ENCODE results near the gene SMIM1.

The SMIM1 gene

GRCh38 chr1:3777647-3778589 lies 5.4 kb downstream of the SMIM1 start:
- DNase-seq: no peak

DNA sequence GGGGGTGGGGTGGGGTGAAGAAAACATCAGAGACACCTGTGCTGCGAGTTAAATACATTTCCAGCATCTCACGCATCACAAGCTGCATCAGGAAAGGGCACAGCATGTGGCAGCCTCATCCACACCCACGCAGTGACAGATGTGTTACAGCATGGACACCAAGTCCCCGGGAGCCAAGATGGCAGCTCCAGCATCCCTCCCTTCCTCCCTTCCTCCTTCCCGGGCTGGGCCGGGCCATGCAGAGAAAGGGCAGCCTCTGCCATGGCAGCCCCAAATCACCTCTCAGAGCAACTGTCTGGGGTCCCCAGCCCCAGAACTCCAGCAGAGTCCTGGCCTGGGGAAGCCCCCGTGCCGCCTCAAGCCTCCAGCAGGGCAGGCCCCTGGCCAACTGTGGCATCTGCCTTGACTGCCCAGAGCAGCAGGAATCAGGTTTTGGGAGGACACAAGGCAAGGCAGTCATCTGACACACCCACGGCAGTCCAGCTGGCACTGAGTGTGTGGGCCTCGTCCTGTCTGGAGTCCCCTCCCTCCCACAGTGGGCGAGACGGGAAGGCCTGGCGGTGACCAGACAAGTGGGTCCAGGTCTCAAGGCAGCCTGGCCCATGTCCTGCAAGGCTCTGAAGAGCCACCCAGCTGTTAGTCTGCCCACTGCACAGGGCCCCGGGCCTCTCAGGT lies 6.2 kb downstream of the SMIM1 start:
- no peak for DNase-seq

DNA sequence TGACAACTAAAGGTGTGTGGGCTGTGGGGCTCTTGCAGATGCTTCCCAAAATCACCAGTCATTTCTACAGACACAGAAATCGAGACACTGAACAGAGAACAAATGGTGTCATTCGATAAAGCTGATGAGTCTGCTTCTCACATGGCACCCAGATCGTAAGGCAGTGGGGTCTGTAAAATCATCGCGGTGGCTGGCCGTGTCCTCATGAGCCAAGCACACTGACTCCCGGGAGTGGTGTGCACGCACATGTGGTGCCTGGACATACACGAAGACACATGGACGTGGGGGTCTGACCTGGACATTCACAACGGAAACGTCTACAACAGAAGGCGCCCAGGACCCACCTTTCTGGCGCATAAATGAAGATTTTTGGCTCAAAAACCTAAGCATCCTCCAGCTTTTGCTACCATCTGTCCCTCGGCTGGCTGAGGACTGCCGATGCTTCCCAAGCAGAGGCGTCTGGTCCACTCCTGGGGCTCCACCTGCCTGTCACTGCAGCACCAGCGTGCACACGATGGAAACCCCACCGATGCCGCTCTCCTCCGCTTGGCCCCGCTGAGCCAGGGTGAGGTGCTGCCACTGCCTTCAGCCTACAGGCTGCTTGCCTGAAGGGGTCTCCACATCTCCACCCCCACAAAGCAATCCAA lies 6.8 kb downstream of the SMIM1 start:
- no peak for DNase-seq

GRCh38 chr1:3779912-3780416 lies 7.4 kb downstream of the SMIM1 start:
- no peak for DNase-seq

GRCh38 chr1:3780901-3781300 lies 8.4 kb downstream of the SMIM1 start:
- no peak for DNase-seq

- DNase-seq: no peak
These were observed 11.3 kb downstream of the SMIM1 start for GRCh38 chr1:3783651-3784474.

DNA sequence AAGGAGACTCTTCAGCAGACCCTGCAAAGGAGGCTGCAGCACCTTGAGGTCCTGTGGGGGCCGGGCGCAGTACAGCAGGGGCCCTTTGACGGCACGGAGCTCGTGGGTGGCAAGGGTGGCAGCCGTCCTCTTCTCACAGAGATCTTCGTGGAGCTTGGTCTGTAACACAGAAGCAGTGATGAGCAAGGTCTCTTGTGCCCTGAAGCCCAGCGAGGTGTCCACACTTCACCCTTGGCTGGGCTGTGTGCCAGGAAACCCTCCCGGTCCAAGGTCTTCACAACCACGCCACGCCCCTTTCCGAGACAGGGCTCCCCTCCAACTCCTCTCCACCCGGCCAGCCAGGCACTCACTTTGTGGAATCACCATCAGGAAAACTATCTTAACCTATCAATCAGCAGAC lies 12.5 kb downstream of the SMIM1 start:
- no peak for DNase-seq

GRCh38 chr1:3785456-3786157 lies 13.1 kb downstream of the SMIM1 start:
- DNase-seq: no peak

- no peak for DNase-seq
These were observed 14.2 kb downstream of the SMIM1 start for GRCh38 chr1:3786468-3787348.

GRCh38 chr1:3787349-3787715 lies 14.8 kb downstream of the SMIM1 start:
- no peak for DNase-seq

- DNase-seq: no peak
These were observed 15.4 kb downstream of the SMIM1 start for GRCh38 chr1:3787745-3788605.

DNA sequence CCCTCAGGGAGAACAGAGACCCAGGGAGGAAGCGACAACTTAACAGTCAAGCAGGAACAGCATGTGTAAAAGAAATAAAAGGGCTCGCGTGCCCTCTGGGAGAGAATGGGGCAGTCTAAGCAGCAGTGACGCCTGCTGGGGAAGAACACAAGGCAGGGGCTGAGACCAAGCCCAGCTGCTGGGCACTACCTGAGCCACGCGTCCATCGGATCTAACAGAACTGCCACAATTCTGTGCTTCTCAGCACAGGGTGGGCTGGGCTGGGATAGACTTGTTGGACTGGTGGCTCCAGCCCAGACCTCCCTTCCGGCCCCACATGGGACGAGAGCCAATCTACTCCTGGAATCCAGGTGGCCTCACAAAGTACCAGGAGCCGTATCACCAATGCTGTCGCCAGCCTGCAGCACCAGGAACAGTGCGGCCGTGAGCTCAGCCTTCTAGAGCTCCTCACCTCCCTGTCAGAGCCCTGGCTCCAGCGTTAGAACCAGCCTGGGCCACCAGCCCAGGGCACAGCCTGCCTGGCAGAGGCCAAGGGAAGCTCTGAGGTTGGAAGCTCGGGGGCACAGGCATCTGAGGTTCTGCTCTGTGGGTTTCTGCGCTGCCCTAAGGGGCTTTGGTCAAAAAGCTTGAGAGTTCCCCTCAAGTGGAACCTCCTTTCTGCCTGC lies 16.3 kb downstream of the SMIM1 start:
- no peak for DNase-seq

GRCh38 chr1:3789421-3790300 lies 17.1 kb downstream of the SMIM1 start:
- DNase-seq: no peak

DNA sequence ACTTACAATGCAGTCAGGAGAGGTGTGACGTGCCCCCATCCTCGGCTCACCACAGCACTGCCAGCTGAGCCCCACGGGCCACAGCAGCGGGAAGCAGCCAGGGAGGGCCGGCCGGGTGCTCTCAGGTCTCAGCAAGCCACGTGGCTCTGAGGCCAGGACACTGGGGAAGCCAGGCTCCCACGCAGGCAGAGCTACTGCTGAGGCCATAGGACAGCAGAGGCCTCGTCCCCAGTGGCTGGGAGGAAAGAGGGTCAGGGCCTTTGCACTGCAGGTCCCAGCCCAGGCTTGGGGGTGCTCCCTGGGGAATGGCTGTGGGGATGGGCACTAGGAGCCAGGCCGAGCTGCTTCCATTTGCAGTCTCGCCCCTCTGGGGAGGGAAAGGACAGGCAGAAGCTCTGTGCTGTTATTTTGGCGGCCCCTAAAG lies 18.0 kb downstream of the SMIM1 start:
- no peak for DNase-seq

GRCh38 chr1:3790952-3791351 lies 18.4 kb downstream of the SMIM1 start:
- no peak for DNase-seq

- DNase-seq: no peak
These were observed 23.1 kb downstream of the SMIM1 start for GRCh38 chr1:3795453-3796214.

Data from fibroblast of skin of scalp (primary cell).